ENCODE results near the gene TMEM183A.

Gene TMEM183A

DNA sequence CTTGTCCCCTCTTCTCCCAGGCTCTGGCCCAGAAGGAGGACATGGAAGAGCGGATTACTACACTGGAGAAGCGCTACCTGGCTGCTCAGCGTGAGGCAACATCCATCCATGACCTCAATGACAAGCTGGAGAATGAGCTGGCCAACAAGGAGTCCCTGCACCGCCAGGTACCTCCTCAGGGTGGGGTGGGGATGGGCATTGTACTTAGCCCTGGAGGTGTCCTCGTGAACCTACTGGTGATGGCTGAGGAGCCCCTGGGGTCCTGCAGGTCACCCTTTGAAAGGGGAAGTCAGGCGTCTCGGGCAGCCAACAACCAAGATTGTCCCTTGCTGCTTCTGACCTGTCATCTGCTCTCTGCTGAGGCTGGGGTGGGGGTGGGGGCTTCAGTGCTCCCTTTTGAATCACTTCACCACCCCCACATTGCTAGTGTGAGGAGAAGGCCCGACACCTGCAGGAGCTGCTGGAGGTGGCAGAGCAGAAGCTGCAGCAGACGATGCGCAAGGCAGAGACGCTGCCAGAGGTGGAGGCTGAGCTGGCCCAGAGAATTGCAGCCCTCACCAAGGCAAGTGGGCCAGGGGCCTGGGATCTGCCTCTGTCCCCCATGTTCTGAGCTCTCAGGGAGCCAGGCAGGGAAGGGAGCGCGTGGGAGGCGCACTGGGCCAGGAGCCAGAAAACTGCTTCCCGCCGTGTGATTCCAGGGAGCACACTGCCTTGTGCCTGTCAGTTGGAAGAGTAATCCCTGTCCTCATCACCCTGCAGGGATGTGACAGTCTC lies 38.8 kb downstream of the TMEM183A start:
- no peak for DNase-seq (ENCODE audit: low spot score)
- in situ Hi-C loops (cut with MboI; ENCODE audit: low sequenced_read_pairs, unreplicated experiment), result no loop called here
- TF ChIP-seq, protein P1, sequence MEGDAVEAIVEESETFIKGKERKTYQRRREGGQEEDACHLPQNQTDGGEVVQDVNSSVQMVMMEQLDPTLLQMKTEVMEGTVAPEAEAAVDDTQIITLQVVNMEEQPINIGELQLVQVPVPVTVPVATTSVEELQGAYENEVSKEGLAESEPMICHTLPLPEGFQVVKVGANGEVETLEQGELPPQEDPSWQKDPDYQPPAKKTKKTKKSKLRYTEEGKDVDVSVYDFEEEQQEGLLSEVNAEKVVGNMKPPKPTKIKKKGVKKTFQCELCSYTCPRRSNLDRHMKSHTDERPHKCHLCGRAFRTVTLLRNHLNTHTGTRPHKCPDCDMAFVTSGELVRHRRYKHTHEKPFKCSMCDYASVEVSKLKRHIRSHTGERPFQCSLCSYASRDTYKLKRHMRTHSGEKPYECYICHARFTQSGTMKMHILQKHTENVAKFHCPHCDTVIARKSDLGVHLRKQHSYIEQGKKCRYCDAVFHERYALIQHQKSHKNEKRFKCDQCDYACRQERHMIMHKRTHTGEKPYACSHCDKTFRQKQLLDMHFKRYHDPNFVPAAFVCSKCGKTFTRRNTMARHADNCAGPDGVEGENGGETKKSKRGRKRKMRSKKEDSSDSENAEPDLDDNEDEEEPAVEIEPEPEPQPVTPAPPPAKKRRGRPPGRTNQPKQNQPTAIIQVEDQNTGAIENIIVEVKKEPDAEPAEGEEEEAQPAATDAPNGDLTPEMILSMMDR (IDR thresholded peaks at IDR 0.05; ENCODE audit: borderline replicate concordance, control extremely low read depth, extremely low read depth, insufficient read depth, missing control alignments), result no peak

DNA sequence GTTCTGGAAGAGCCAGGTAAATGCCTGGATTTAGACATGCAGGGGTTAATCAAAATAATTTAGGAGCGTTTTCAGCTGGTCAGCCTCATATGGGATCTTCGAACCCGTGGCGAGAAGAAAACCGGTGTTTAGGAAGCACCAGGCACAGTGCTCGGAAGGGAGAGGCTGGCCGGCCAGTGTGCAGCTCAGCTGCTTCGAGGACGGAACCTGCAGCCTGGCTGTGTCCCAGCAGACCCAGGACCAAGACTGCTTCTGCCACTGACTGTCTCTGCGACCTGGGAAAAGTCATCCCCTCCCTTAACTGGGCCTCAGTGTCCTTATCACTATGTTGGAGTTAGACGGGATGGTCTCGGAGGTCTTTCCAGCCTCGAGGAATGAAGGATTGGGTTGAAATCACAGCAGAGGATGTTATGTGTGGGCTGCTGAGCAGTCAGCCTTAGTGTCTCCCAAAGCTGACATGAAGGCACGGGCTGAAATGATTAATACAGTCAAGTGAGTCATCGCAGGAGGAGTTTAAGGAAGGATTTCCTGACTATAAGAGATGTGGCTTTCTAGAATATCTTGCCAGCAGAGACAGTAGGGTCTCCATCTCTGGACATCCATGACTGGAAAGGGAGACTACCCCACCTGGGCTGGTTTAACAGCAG lies 39.9 kb downstream of the TMEM183A start:
- in situ Hi-C loops (cut with MboI; ENCODE audit: low sequenced_read_pairs, unreplicated experiment), result no loop called here
- no peak for DNase-seq (ENCODE audit: low spot score)
- TF ChIP-seq, protein P1 (IDR thresholded peaks at IDR 0.05; ENCODE audit: borderline replicate concordance, control extremely low read depth, extremely low read depth, insufficient read depth, missing control alignments), result no peak

DNA sequence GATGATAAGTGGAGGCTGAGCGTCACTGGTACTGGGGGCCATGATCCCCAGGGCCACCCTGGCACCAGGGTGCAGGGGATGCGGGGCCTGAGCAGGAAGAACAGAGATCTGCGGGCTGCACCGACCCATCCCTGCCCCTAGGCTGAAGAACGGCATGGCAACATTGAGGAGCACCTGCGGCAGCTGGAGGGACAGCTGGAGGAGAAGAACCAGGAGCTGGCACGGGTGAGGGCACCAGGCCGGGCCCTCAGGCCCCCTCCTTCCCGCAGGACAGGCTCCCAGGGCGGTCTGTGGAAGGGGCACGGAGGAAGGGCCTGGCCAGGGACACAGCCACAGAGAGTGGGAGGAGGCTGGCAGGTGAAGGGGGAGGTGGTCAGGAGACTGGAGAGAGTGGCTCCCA lies 40.9 kb downstream of the TMEM183A start:
- DNase-seq (ENCODE audit: low spot score), result no peak
- TF ChIP-seq, protein P1 (IDR thresholded peaks at IDR 0.05; ENCODE audit: borderline replicate concordance, control extremely low read depth, extremely low read depth, insufficient read depth, missing control alignments), result no peak
- in situ Hi-C loops (cut with MboI; ENCODE audit: low sequenced_read_pairs, unreplicated experiment), result no loop called here

DNA sequence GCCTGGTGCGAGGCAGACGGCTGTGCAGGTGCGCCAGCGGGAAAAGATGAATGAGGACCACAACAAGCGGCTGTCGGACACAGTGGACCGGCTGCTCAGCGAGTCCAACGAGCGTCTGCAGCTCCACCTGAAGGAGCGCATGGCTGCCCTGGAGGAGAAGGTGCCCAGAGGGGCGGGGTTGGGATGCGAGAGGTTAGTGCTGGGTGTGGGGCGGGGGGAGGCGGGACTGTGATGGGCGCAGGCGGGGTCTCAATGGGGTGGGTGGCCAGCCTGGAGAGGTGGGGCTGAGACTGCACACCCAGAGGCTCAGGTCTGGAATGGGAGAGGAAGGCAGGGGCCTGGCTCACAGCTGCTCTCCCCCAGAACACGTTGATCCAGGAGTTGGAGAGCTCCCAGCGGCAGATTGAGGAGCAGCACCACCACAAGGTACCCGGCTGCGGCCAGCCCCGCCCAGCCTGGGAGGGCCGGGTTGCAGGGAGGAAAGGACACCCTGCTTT lies 41.4 kb downstream of the TMEM183A start:
- in situ Hi-C loops (cut with MboI; ENCODE audit: low sequenced_read_pairs, unreplicated experiment), result no loop called here
- TF ChIP-seq, protein P1 (IDR thresholded peaks at IDR 0.05; ENCODE audit: borderline replicate concordance, control extremely low read depth, extremely low read depth, insufficient read depth, missing control alignments), result no peak
- DNase-seq (ENCODE audit: low spot score), result no peak

DNA sequence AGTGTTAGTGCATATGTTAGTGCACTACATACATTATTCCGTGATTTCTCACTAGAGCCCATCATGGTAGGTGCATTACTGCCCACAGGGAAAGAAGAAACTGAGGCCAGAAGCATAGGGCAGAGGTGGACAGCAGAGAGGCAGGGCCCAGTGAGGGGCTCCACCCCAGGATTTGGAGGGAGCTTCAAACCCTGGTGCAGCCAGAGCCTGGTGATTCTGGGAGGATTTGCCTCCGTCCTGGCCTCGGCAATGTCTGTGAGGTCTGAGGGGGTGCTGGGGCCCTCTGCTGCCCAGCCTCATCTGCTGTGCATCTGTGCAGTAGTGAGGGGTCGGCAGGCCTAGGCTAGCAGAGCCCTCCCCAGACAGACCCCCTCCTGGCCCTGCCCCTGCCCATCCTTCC lies 41.9 kb downstream of the TMEM183A start:
- TF ChIP-seq, protein P1 (IDR thresholded peaks at IDR 0.05; ENCODE audit: borderline replicate concordance, control extremely low read depth, extremely low read depth, insufficient read depth, missing control alignments), result no peak
- in situ Hi-C loops (cut with MboI; ENCODE audit: low sequenced_read_pairs, unreplicated experiment), result no loop called here
- no peak for DNase-seq (ENCODE audit: low spot score)

DNA sequence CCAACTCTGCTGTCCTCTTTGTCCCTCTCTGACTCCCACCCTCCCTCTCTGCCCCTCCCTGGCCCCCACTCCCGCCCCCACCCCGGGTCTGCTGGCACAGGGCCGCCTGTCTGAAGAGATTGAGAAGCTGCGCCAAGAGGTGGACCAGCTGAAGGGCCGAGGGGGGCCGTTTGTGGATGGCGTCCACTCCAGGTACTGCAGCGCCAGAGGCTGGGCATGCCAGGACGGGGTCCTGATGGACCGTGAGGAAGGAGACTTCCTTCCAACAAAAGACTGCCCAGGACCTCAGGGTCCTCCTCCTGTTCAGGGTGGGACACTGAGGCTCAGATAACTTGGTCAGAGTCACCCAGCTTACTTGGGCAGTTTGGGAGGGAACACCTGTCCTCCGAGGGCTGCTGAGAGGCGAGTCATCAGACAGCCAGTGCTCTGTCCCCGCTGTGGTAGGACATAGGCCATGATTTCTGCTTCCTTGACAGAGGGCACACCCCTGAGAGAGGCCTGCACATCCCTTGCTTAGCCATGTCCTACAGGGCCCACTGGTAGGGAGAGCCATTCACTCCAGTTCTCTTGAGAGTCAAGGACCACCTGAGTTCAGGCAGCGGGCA lies 42.5 kb downstream of the TMEM183A start:
- DNase-seq (ENCODE audit: low spot score), result no peak
- in situ Hi-C loops (cut with MboI; ENCODE audit: low sequenced_read_pairs, unreplicated experiment), result no loop called here
- TF ChIP-seq, protein P1 (IDR thresholded peaks at IDR 0.05; ENCODE audit: borderline replicate concordance, control extremely low read depth, extremely low read depth, insufficient read depth, missing control alignments), result no peak

Data from GM13976 (cell line).